Measurements from ENCODE around the gene CD109. TPM values are rescaled to one million over a fixed set of nuclear protein-coding genes. Genes with fewer than 3 reads are reported as not detected.

The CD109 gene
- total and polyA plus RNA-seq, 2 of the 4 experiments (the other 2 are of a cell fraction) = 3.6 to 5.0 TPM

DNA sequence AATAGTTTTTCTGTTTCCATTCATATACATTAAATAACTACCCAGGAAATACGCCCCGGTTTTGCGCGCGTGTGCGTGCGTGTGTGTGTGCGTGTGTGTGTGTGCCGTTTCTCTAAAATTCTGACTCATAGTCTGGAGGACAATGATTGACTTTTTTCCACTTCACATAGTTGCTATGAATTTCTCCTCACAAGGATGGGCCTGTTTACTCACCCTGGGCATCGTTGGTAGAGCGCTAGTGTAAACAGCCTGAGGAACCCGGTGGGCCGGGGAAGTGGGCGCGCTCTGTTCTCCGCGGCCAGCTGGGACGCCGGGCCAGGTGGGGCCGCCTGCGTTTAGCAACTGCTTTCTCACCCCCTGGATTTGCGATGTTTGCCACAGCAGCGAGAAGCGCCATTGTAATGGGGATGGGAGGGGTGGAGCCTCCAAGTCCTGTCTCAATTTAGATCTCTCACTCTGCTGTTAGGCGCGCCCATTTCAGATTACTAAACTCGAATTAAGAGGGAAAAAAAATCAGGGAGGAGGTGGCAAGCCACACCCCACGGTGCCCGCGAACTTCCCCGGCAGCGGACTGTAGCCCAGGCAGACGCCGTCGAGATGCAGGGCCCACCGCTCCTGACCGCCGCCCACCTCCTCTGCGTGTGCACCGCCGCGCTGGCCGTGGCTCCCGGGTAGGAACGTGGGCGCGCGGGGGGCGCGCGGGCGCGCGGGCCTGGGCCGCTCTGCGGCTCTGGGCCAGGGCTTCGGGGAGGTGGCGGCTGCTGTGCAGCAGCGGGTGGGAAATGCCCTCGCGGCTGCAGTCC is at the start of gene CD109 (continued):
- no peak for TF ChIP-seq MAZ (IDR thresholded peaks at IDR 0.05; ENCODE audit: borderline replicate concordance, low read depth, low read length)
- no peak for TF ChIP-seq MAFK (IDR thresholded peaks at IDR 0.05; ENCODE audit: low read depth, low read length)
- TF ChIP-seq NFE2L2 (IDR thresholded peaks at IDR 0.05; ENCODE audit: low read depth, low read length) = no peak
- TF ChIP-seq MXI1 (IDR thresholded peaks at IDR 0.05; ENCODE audit: borderline replicate concordance, low read depth, low read length) = no peak

DNA sequence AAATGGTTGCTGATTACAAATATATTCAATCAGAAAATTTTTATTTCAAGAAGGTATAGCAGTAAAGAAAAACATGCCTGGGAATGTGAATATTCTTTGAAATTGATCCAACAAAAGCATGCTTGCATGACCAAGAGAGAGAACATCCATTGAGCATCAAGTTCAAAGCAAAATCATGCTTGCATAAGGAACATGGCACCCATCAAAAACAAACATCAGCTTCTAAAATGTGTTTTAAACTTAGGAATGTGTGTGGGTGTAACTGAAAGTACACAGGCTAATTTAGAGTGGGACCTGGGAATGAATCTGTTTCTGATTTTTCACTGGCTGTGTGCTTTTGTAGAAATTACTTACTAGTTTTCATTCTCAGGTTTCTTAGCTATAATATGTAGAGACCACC is 47.8 kb upstream of the CD109 start:
- H3K4ac ChIP-seq (ENCODE audit: low read depth, low read length) = no peak overlapping the region
- H3K4me1 ChIP-seq (ENCODE audit: control insufficient read depth, insufficient read depth, low read length) = peaks cover 1% of the 10 kb centered on the region; the same call in 1 of the 2 replicates
- in situ Hi-C loops (cut with MboI; ENCODE audit: low sequenced_read_pairs) = no loop called here
- H3K9me1 ChIP-seq (ENCODE audit: insufficient read depth, low read length) = 0 out of 2 replicates have a peak, but pooled peaks cover 2% of the 10 kb centered on the region
- H4K5ac ChIP-seq (ENCODE audit: low read depth, low read length) = no peak overlapping the region
- H2BK15ac ChIP-seq (ENCODE audit: low read depth, low read length) = no peak overlapping the region
- 0 out of 2 replicates have a peak, but pooled peaks cover 2% of the 10 kb centered on the region for H3K36me3 ChIP-seq (ENCODE audit: control insufficient read depth, insufficient read depth, low read length)
- dilution Hi-C loops (cut with HindIII; ENCODE audit: low sequenced_read_pairs, unreplicated experiment) = no loop called here
- no peak overlapping the region for H2AFZ ChIP-seq (replicated peaks; ENCODE audit: low read length, poor library complexity)
- CTCF ChIA-PET = interaction anchor here (0.5 to 0.6 kb wide), 2 partner anchors 29 to 717 kb away, joined by 4 read pairs; no protein-coding TSS in a partner anchor
- H3K4me3 ChIP-seq (ENCODE audit: insufficient read depth, low read depth, low read length) = no peak overlapping the region
- no peak overlapping the region for H2AK5ac ChIP-seq (ENCODE audit: low read depth, low read length)
- ATAC-seq (ENCODE audit: low read depth) = peak; percentile 42
- no peak overlapping the region for H2BK20ac ChIP-seq (ENCODE audit: low read depth, low read length)
- no peaks in the 10 kb centered on the region for H3K9me3 ChIP-seq (ENCODE audit: control insufficient read depth, insufficient read depth, low read length)
- no peak overlapping the region for H2AK9ac ChIP-seq (replicated peaks; ENCODE audit: low read depth, low read length, poor library complexity)
- H3K27me3 ChIP-seq (ENCODE audit: control insufficient read depth, insufficient read depth, low read length) = no peaks in the 10 kb centered on the region
- intact Hi-C loops (cut with micrococcal nuclease) = no loop called here
- no peak overlapping the region for H3K18ac ChIP-seq (ENCODE audit: low read depth, low read length)
- H3K27ac ChIP-seq (ENCODE audit: insufficient read depth, low read length) = no peak overlapping the region
- no peak overlapping the region for H4K8ac ChIP-seq (ENCODE audit: low read depth in 2 of 2, low read length in 2 of 2)
- no peak overlapping the region for H3K14ac ChIP-seq (replicated peaks; ENCODE audit: low read depth, low read length)
- no TSS peak for BruUV-seq (replicated peaks)
- H3K79me1 ChIP-seq (ENCODE audit: low read depth in 1 of 2, low read length in 2 of 2) = peaks cover 9 to 30% of the 10 kb centered on the region in 2 experiments; a peak in 3 of 4 replicates
- H3K4me2 ChIP-seq (ENCODE audit: low read depth, low read length) = peak overlapping the region; percentile 43; the same call in 1 of the 2 replicates
- POLR2A ChIA-PET (ENCODE audit: unreplicated experiment) = interaction anchor here (0.5 kb wide), 1 partner anchor 85 kb away, joined by 3 read pairs; no protein-coding TSS in a partner anchor
- H3K9ac ChIP-seq (ENCODE audit: low read depth, low read length) = no peak overlapping the region
- H3K23ac ChIP-seq (ENCODE audit: low read depth, low read length) = no peak overlapping the region
- no peak overlapping the region for H3K56ac ChIP-seq (ENCODE audit: extremely low read depth, insufficient read depth, low read length)
- no peak overlapping the region for H4K91ac ChIP-seq (ENCODE audit: insufficient read depth, low read depth, low read length)
- no peak for TF ChIP-seq MXI1 (IDR thresholded peaks at IDR 0.05; ENCODE audit: borderline replicate concordance, low read depth, low read length)
- TF ChIP-seq CEBPB (IDR thresholded peaks at IDR 0.05; ENCODE audit: low read depth, low read length) = peak; percentile 23; the same call in 1 of the 2 replicates
- H2BK120ac ChIP-seq (ENCODE audit: low read depth, low read length) = no peak overlapping the region
- no peaks in the 10 kb centered on the region for H4K20me1 ChIP-seq (ENCODE audit: insufficient read depth, low read length)
- DNase-seq = peak; percentile 68
- no peak overlapping the region for H2BK5ac ChIP-seq (ENCODE audit: low read depth, low read length, poor library complexity, severe bottlenecking)

Data from IMR-90 (cell line).